Subcutaneous abdominal adipose tissue (tissue), 5 donors: ENCODE data around the gene PNKD.

Source experiments
- H3K27ac ChIP-seq: one replicate; pipeline ENCODE4 v1.7.0; 2013; ENCODE audit warnings: low read depth, mild to moderate bottlenecking, inconsistent platforms, low read length, moderate library complexity
- H3K27me3 ChIP-seq, 5 donors: one replicate each; pipeline ENCODE4 v1.7.0; 2013; ENCODE audit warnings: low read length in 5 of 5, inconsistent platforms in 1 of 5; ENCODE audit not compliant: control insufficient read depth in 5 of 5, insufficient read depth in 4 of 5
- H3K36me3 ChIP-seq, 5 donors: one replicate each; pipeline ENCODE4 v1.7.0; 2013; ENCODE audit warnings: low read length in 5 of 5; ENCODE audit not compliant: control insufficient read depth in 5 of 5, insufficient read depth in 5 of 5
- H3K4me1 ChIP-seq, 5 donors: one replicate each; pipeline ENCODE4 v1.7.0; 2013; ENCODE audit warnings: low read length in 5 of 5, mild to moderate bottlenecking in 3 of 5, moderate library complexity in 1 of 5; ENCODE audit not compliant: control insufficient read depth in 5 of 5, insufficient read depth in 5 of 5
- H3K4me3 ChIP-seq, 5 donors: one replicate each; pipeline ENCODE4 v1.7.0; 2013; ENCODE audit warnings: low read length in 5 of 5, low read depth in 1 of 5
- H3K9ac ChIP-seq, 5 donors: one replicate each; pipeline ENCODE4 v1.7.0; 2013; ENCODE audit warnings: low read length in 5 of 5, mild to moderate bottlenecking in 4 of 5, moderate library complexity in 3 of 5
- H3K9me3 ChIP-seq, 5 donors: one replicate each; pipeline ENCODE4 v1.7.0; 2013; ENCODE audit warnings: low read length in 5 of 5; ENCODE audit not compliant: control insufficient read depth in 5 of 5
- donor health status: healthy.
- donor health status: healthy.
- donor health status: healthy.
- donor health status: healthy.
- donor health status: healthy.

The PNKD gene

DNA sequence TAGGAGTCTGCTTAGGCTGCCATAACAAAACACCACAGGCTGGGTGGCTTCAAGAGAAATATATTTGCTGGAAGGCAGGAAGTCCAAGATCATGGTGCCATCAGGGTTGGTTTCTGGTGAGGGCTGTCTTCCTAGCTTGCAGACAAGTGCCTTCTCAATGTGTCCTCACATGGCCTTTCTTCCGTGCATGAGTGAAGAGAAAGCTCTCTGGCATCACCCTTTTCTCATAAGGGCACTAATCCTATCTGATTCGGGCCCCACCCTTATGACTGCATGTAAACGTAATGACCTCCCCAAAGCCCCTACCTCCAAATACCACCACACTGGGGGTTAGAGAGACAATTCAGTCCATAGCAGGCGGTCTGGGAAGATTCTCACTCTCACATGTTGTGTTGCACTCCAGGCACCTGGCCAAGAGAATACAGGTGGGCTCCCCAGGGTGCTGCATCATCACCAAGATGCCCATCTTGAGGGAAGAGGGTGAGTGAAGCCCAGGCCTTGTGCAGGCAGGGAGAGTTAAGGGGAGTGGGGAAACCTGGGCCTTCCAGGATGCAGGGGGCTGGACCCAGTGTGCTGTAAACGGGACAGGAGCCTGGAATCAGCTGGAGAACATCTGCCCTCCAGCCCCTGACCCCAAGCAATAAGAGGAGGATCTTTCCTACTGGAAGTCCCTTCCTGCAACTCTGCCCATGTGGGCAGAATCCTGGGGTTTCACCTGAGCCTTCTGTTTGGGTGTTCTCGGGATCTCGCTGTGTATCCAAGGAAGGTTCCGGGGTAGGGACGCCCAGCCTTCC is 96.5 kb downstream of the PNKD start:
- H3K9ac ChIP-seq: peak overlapping the region in 4 of 5 donors; percentile 63 to 76 (median 68)
- peaks cover 3 to 34% (median 29%) of the 10 kb centered on the region in 5 donors for H3K4me1 ChIP-seq
- peak overlapping the region; percentile 69 for H3K27ac ChIP-seq
- no peaks in the 10 kb centered on the region for H3K36me3 ChIP-seq
- H3K27me3 ChIP-seq: no peaks in the 10 kb centered on the region
- peak overlapping the region in 4 of 5 donors; percentile 36 to 71 (median 66) for H3K4me3 ChIP-seq
- peaks cover 2 to 7% (median 6%) of the 10 kb centered on the region in 5 donors for H3K9me3 ChIP-seq

DNA sequence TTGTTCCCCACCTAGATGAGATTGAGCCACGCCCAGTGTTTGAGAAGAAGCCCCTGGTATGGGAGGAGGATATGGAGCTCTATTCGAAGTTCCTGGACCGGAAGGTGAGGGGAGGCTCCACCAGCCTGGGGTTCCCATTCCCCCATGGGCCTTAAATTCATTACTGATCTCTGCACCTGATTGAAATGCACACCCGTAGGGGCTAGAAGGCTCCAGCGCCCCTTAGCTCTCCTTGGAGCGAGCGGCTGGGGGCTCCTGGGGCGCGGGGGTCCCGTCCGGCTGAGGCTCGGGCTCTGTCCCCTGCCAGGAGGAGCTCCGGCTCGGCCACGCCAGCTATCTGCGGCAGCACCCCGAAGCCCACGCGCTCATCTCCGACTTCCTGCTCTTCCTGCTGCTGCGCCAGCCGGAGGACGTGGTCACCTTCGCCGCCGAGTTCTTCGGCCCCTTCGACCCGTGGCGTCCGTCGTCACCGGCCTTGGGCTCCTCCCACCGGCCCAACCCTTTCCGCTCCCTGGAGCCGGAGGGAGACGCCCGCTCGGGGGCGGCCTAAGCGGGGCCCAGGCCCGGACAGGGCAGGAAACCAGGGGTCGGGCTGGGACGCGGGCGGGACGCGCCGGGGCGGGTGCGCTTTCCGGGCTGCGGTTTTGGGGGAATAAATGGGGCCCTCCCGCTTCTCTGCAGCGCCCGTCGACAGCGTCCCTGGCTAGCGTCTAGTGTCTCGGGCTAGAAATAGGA is 97.3 kb downstream of the PNKD start:
- no peaks in the 10 kb centered on the region for H3K36me3 ChIP-seq
- no peaks in the 10 kb centered on the region for H3K27me3 ChIP-seq
- peak overlapping the region; percentile 69 for H3K27ac ChIP-seq
- H3K9me3 ChIP-seq: peaks cover 2 to 7% (median 6%) of the 10 kb centered on the region in 5 donors
- H3K9ac ChIP-seq: peak overlapping the region; percentile 63 to 76 (median 68)
- peak overlapping the region; percentile 66 to 77 (median 71) for H3K4me3 ChIP-seq
- H3K4me1 ChIP-seq: peaks cover 3 to 36% (median 29%) of the 10 kb centered on the region in 5 donors

DNA sequence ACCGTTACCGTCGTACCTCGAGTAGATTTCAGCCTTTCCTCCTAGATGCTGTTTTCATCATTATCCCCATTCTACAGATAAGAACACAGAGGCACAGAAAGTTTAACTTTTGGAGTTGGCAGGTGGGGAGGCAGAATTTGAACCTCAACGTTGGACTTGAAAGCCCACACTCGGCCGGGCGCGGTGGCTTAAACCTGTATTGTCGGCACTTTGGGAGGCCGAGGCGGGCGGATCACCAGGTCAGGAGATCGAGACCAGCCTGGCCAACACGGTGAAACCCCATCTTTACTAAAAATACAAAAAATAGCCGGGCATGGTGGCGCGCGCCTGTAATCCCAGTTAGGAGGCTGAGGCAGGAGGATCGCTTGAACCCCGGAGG is 97.8 kb downstream of the PNKD start:
- peak overlapping the region; percentile 66 to 77 (median 71) for H3K4me3 ChIP-seq
- peak overlapping the region in 4 of 5 donors; percentile 67 to 76 (median 68) for H3K9ac ChIP-seq
- H3K4me1 ChIP-seq: peaks cover 3 to 36% (median 29%) of the 10 kb centered on the region in 5 donors

DNA sequence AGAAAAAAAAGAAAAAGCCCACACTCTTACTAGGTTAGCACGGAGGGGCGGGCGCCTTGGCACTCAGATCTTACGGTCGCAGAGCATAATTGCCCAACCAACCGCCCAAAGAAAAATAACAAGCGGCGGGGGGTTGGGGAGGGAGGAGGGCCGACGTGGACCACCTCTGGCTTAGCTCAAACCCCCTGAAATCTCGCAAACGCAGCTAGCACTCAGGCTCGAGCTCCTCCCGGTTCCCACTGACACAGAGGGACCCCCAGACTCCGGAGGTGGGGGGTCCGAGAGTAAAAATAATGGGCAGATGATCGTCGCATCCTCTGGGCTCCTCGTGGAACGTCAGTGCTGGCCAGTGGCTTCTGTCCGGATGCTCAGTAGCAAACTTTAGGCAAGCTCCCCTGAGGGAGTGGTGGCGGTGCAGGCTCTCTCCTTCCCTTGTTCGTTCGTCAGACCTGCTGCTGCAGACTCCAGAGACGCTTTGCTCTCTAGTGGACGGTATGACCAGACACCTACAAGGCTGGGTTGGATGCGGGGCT is 98.4 kb downstream of the PNKD start:
- Histone ChIP-seq H3K4me1 (peaks cover 3 to 36% (median 29%) of the 10 kb centered on the region in 5 donors), H3K27ac (no peak overlapping the region), H3K36me3 (no peaks in the 10 kb centered on the region), H3K9me3 (peaks cover 2 to 7% (median 6%) of the 10 kb centered on the region in 5 donors), H3K9ac (no peak overlapping the region), H3K4me3 (peak overlapping the region in 1 of 5 donors; percentile 71), H3K27me3 (no peaks in the 10 kb centered on the region)

More for the DNA sequence above, 97.8 kb downstream of the PNKD start:
- Histone ChIP-seq H3K27me3 (no peaks in the 10 kb centered on the region), H3K36me3 (no peaks in the 10 kb centered on the region), H3K27ac (peak overlapping the region; percentile 69), H3K9me3 (peaks cover 2 to 7% (median 6%) of the 10 kb centered on the region in 5 donors)

DNA sequence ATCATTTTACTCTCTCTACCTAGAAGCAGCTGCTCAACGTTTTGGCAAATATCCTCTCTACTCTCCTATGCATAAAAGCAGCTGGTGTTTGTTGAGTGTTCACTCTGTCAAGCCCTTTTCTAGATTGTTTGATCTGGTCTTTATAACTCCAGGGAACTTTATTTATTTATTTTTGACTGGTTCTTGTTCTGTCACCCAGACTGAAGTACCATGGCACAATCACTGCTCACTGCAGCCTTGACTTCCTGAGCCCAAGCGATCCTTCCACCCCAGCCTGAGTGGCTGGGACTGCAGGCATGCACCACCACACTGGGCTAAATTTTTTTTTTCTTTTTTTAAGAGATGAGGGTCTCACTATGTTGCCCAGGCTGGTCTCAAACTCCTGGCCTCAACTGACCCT is 99.0 kb downstream of the PNKD start:
- peaks cover 3 to 36% (median 29%) of the 10 kb centered on the region in 5 donors for H3K4me1 ChIP-seq
- H3K9me3 ChIP-seq: peaks cover 2 to 7% (median 6%) of the 10 kb centered on the region in 5 donors
- no peaks in the 10 kb centered on the region for H3K36me3 ChIP-seq
- no peak overlapping the region for H3K4me3 ChIP-seq
- no peak overlapping the region for H3K27ac ChIP-seq
- H3K9ac ChIP-seq: no peak overlapping the region
- no peaks in the 10 kb centered on the region for H3K27me3 ChIP-seq

DNA sequence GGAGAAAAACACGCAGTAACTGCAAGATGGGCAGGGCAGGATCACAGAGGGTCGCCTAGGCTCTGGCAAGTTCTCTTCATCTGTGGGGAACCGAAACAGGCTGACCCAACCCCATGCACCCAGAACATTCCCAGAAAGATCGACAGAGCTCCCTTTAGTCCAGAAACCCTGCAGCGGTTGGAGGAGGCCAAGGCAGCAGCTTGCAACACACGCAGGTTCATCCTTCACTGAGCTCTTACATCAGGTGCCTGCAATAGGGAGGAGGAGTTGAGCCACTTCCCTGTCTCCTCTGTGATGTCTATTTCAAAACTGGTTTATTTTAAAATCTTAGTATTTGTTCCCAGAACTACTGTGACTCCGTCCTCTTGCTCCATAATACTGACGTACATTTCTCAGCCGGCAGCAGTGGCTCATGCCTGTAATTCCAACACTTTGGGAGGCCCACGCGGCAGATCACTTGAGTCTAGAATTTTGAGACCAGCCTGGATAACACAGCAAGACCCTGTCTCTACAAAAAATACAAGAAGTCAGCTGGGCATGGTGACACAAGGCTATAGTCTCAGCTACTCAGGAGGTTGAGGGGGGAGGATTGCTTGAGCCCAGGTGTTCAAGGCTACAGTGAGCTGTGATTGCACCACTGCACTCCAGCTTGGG is 100.2 kb downstream of the PNKD start:
- Histone ChIP-seq H3K36me3 (no peaks in the 10 kb centered on the region), H3K27ac (peak overlapping the region; percentile 69), H3K9ac (peak overlapping the region in 3 of 5 donors; percentile 8 to 47 (median 21)), H3K4me1 (peaks cover 3 to 36% (median 29%) of the 10 kb centered on the region in 5 donors), H3K27me3 (no peaks in the 10 kb centered on the region), H3K9me3 (peaks cover 2 to 7% (median 6%) of the 10 kb centered on the region in 5 donors), H3K4me3 (no peak overlapping the region)

DNA sequence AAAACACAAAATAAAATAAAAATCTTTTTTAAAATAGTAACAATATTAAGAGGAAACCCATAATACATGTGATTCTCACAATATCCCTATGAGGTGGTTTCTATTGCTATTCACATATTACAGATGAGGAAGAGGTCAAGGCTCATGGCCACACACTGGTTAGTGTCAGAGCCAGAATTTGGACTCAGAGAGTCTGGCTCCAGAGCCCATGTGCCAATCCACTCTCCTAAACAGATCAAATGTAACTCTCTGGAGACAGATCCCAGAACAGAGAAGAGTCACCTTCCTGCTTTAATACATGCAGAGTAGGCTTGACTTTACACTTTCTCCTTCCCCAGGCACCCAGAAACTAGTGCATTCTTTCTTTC is 101.6 kb downstream of the PNKD start:
- Histone ChIP-seq H3K9me3 (peaks cover 0 to 2% (median 1%) of the 10 kb centered on the region in 5 donors), H3K4me3 (no peak overlapping the region), H3K27ac (no peak overlapping the region)

DNA sequence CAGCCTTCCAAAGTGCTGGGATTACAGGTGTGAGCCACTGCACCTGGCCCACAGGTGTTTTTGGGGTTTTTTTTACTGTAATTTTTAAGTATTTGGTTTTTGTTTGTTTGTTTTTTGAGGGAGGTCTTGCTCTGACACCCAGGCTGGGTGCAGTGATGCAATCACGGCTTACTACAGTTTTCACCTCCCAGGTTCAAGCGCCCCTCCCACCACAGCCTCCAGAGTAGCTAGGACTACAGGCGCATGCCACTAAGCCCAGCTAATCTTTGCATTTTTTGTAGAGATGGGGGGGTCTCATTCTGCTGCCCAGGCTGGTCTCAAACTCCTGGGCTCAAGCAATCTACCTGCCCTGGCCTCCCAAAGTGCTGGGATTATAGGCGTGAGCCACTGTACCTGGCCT is 104.5 kb downstream of the PNKD start:
- H3K4me1 ChIP-seq: peaks cover 3 to 15% (median 13%) of the 10 kb centered on the region in 5 donors
- H3K27me3 ChIP-seq: no peaks in the 10 kb centered on the region
- no peaks in the 10 kb centered on the region for H3K9me3 ChIP-seq

More for the DNA sequence above, 101.6 kb downstream of the PNKD start:
- no peak overlapping the region for H3K9ac ChIP-seq
- no peaks in the 10 kb centered on the region for H3K36me3 ChIP-seq
- H3K4me1 ChIP-seq: peaks cover 3 to 35% (median 29%) of the 10 kb centered on the region in 5 donors
- no peaks in the 10 kb centered on the region for H3K27me3 ChIP-seq

DNA sequence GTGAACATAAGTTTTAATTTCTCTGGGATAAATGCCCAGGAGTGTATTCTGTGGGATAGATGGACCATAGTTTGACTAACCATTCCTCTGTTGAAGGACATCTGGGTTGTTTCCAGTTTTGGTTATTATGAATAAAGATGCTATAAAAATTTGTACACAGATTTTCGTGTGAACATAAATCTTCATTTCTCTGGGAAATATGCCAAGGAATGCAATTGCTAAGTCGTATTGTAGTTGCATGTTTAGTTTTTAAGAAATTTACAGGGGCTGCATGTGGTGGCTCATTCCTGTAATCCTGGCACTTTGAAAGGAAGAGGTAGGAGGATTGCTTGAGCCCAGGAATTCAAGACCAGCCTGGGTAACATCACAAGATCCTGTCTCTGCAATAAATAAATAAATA is 104.9 kb downstream of the PNKD start:
- Histone ChIP-seq H3K27ac (no peak overlapping the region), H3K9ac (no peak overlapping the region), H3K4me1 (peaks cover 2 to 12% (median 10%) of the 10 kb centered on the region in 5 donors), H3K9me3 (no peaks in the 10 kb centered on the region), H3K4me3 (no peak overlapping the region), H3K27me3 (no peaks in the 10 kb centered on the region), H3K36me3 (no peaks in the 10 kb centered on the region)

More for the DNA sequence above, 104.5 kb downstream of the PNKD start:
- Histone ChIP-seq H3K27ac (no peak overlapping the region), H3K4me3 (no peak overlapping the region), H3K9ac (no peak overlapping the region), H3K36me3 (no peaks in the 10 kb centered on the region)
